SU-DHL-6 (cell line): Measurements from ENCODE around the gene NPHP4.

Experiments used
- EZH2phosphoT487 ChIP-seq: fragments of 200-600 bp; sonication (generic), shearing (Covaris generic); conservative IDR thresholded peaks from 2 replicates; pipeline ENCODE4 v1.6.1; 2018; ENCODE audit warnings: mild to moderate bottlenecking, antibody characterized with exemption, low read length, moderate library complexity, mixed read lengths
- TF ChIP-seq, protein P1 (sequence below): fragments of 200-600 bp; sonication (generic); IDR thresholded peaks from one replicate; pipeline ENCODE4 v1.5.1; 2017; ENCODE audit warnings: antibody characterized with exemption, mild to moderate bottlenecking, low read length, moderate library complexity; ENCODE audit not compliant: insufficient read depth, poor library complexity, severe bottlenecking

GRCh38 chr1:5826601-5827000 is 165.6 kb downstream of the NPHP4 start:
- TF ChIP-seq, protein P1, sequence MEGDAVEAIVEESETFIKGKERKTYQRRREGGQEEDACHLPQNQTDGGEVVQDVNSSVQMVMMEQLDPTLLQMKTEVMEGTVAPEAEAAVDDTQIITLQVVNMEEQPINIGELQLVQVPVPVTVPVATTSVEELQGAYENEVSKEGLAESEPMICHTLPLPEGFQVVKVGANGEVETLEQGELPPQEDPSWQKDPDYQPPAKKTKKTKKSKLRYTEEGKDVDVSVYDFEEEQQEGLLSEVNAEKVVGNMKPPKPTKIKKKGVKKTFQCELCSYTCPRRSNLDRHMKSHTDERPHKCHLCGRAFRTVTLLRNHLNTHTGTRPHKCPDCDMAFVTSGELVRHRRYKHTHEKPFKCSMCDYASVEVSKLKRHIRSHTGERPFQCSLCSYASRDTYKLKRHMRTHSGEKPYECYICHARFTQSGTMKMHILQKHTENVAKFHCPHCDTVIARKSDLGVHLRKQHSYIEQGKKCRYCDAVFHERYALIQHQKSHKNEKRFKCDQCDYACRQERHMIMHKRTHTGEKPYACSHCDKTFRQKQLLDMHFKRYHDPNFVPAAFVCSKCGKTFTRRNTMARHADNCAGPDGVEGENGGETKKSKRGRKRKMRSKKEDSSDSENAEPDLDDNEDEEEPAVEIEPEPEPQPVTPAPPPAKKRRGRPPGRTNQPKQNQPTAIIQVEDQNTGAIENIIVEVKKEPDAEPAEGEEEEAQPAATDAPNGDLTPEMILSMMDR, result no peak
- TF ChIP-seq EZH2phosphoT487, result no peak
